Sciatic nerve (tissue), 2 donors: Measurements from ENCODE around the gene GRID1. TPM values are rescaled to one million over a fixed set of nuclear protein-coding genes. Genes with fewer than 3 reads are reported as not detected.

Experiments
- ATAC-seq: fragments of 200-7000 bp; cut with Tn5 transposase; one replicate; pipeline ENCODE4 v1.9.1; 2020; ENCODE audit warnings: mild to moderate bottlenecking, moderate library complexity
- DNase-seq: peaks from one replicate; pipeline ENCODE4 v3.0.0-alpha.2; 2020; ENCODE audit warnings: low spot score
- intact Hi-C: fragments of 100-400 bp; cut with DNase I; formaldehyde crosslinking; loops from one replicate; pipeline ENCODE4 v1.14.2; 2022
- total RNA-seq: library from RNA; stranded (reverse); fragmentation: NEBNext Ultra II Directional; extraction: Animal tissue kit (Norgen Biotek cat#: 25700); gene quantifications from one replicate; pipeline ENCODE4 v1.2.1, GENCODE V29; 2021
- donor health status: DM: no; HTN: no; CAD: no.
- donor health status: DM: no; HTN: no; CAD: no.

The GRID1 gene
- total RNA-seq, result 15.4 TPM

DNA sequence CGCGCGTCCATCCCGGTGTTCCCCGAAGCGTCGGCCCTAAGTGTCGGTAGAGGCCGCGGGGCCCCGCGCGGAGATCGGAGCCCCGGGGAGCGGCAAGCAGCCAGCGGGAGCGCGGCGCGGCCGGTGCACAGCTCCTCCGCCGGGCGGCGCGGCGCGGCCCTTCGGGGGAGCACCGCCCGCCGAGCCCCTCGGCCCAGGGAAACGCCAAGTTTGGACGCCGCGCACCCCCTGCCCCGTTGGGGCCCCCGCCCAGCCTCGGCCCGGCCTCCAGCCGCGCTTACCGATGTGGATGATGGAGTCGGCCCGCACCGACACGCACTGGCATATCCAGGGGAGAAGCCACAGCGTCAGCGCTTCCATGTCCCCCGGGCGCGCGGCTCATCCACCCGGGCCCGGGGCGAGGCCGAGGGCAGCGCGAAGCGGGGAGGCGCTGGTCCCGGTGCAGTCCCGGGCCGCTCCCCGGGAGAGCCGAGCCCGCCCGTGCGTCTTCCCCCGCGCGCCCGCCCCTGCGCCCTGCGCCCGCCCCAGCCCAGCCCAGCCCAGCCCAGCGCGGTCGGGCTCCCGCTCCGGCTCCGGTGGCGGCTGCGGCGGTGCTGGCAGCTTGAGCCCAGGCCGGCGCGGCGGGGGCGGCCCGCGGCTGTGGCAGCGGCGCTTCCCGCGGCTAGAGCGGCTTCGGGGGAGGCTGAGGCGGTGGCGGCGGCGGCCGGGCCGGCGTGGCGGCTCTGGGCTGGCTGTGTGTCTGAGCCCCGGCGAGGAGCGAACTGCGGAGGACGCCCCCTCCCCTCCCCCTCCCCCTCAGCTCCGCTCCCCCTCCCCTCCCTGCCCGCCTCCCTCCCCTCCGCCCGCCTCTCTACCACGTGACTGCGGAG lies at the start of gene GRID1:
TSS of gene GRID1 (minus strand) at position 763 of the 869 bp plus-strand sequence.
- DNase-seq, result peak; percentile 70
- ATAC-seq, result peak; percentile 40
- intact Hi-C loops, result no loop called here

DNA sequence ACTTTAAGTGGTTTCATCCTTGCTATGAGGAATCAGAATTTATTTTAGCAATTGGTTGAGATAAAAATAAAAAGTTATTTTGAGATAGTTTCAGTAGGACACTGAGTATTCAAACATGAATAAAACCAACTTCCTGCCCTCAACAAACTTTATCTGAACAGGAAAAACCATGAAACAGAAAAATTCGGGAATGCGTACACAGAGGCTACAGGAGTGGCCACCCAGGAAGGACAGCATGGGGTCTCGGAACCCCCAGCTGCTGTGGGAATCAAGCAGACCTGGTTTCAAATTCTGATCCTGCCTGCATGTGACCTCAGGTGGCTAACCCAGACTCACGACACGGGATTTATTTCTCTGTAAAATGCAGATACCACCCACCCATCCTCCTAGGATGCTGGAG lies 49.0 kb upstream of the GRID1 start:
- DNase-seq, result no peak
- no peak for ATAC-seq
- intact Hi-C loops, result no loop called here

DNA sequence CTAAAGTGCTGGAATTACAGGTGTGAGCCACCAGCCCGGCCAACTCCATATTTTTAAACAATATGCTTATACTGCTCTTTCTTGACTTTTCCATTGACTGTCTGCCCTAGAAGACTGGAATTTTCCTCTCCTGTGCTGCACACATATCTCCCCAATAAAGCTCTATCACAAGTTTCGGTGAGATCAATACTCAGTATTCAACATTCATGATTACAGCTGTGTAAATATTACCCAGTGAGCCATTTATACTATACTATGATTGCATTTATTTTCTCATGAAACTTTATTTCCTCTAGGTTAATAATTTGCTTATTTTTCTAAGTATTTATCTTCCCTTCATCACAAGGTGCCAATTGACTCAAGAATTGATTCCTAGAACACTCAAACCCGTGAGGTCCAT lies 48.5 kb upstream of the GRID1 start:
- DNase-seq, result no peak

DNA sequence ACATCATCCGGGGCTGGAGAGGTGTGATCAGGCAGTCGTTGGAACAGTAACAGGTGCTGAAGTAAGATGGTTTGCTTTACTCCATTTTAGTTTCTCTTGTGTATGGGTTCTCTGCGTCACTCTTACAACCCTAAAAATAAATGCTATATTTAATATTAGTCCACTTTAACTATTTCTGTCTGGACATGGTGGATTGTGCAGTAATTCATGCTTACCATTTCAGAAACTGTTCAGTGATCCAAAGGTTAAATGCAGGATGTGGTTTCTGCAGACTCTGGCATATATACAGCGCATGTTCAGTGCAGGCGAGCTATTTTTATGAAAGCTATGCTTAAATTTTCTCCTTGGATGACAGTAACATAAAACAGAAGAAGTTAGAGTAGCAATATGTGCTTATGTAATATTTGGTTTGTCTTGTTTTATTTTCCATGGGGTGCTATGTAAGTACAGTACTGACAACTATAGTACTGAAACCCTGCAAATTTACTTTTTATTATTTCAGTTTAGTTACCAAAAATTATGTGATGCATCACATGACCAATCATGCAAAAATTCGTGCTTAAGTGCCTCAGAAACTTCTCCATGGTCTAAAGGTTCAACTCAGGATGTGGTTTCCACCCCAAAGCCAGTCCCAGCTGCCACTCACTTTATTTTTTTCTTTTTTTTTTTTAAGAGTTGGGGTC lies 46.6 kb upstream of the GRID1 start:
- intact Hi-C loops, result no loop called here
- DNase-seq (no peak), ATAC-seq (peak; percentile 41)

More for the DNA sequence above, 48.5 kb upstream of the GRID1 start:
- no peak for ATAC-seq
- intact Hi-C loops, result no loop called here

DNA sequence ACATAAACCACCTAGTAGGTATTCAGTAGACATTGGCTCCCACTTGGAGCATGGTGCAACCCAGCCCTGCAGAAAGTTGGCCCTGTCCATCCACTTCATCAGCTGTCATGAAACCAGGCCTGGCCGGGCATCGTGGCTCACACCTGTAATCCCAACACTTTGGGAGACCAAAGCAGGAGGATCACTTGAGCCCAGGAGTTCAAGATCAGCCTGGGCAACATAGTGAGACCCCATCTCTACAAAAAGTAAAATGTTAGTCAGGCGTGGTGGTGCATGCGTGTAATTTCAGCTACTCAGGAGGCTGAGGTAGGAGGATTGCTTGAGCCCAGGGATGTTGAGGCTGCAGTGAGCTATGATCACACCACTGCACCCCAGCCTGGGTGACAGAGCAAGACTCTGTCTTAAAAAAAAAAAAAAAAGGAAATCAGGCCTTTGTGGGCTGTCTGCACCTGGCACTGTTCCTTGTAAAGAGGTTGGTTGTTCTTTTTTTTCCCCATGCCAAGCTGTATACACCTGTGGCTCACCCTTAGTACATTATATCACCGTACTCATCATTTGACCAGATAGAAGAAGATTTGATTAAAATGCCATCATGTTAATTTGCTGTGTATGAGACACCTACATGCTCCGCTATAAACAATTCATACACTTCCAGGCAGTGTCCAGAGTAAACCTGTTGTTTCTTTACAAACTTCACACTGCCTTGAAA lies 45.4 kb upstream of the GRID1 start:
- no peak for ATAC-seq
- intact Hi-C loops, result no loop called here
- DNase-seq, result no peak

DNA sequence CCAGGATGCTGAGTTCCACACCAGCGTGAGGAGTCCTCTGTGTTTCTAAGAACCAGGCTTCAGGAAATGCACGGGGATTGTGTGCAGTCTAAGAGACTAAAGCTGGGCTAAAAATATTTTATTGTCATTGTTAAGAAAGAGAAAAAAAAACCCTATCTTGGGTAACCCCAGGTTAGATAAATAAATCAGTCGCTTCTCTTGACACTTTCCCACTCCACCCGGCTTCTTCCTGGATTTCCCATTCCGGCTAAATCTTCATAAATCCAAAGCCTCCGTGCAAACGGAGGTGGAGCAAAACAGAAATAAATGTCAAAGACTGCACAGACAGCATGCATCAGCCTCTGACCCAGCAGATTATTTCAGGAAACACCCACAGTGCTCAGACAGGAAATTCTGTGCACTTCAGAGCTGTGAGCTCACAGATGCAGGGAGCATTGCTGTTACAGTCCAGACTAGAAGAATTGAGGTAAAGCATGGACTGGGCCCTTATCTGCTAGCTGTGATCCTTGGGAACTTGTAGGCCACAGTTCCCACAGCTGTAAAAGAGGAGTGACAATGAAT lies 44.8 kb upstream of the GRID1 start:
- DNase-seq (no peak), ATAC-seq (peak; percentile 64)
- intact Hi-C loops, result no loop called here

DNA sequence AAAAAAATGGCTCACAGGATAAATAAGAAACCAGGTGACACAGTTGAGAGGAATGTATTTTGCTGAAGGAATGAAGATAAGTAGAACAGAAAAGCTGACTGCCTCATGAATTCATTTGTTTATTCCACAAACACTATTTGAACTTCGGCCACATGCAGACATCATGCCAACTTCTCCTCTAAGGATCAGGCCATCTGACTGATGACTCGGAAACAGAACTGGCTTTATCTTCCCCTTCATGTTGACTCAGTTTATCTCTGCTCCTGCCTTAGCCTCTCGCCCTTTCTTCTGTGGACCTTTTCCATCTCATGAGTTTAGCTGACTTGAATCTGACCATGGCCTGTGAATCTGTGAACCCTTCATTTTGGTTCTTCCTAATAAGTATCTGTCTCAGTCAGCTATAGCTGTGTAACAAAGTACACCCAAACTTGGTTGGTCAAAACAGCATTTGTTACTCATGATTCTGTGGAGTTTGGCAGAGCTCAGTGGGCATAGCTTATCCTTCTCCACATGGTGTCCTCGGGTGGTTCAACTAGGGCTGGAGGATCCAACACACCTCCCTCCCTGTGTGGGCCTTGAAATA lies 44.0 kb upstream of the GRID1 start:
- intact Hi-C loops, result no loop called here
- no peak for ATAC-seq
- no peak for DNase-seq

DNA sequence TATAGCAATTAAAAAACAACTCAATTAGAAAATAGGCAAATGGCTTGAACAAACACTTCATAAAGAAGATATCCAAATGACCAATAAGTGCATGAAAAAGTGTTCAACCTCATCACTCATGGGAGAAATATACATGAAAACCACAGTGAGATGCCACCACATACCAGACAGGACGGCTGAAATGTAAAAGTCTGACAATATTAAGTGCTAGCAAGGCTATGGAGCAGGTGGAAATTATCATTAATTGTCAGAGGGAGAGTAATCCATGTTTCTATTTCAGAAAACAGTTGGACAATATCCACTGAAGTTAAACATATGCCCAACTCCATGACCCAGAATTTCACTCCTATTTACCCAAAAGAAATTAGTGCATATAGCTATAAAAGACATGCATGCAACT lies 42.6 kb upstream of the GRID1 start:
- ATAC-seq, result no peak
- intact Hi-C loops, result no loop called here
- no peak for DNase-seq

DNA sequence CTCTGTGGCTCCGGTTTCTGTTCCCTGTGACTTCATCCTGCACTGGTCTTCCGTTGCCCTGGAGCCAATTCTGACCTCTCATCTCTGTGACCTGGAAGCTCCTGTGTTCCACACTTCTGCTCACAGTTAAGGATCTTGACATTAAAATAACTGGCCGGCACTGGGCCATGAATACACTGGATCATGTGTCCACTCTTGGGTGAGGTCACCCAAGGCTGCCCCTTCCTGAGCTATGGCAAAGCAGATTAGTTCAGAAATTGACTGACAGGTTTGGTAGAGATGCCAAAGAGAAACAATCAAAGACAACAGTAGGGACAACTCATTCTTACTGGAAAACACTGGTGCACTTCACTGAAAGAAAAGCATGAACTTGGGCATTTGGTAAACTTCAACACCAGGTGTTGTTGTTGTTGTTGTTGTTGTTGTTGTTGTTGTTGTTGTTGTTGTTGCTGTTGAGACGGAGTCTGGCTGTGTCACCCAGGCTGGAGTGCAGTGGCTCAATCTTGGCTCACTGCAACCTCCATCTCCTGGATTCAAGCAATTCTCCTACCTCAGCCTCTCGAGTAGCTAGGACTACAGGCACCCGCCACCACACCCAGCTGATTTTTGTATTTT lies 36.7 kb upstream of the GRID1 start:
- intact Hi-C loops, result loop anchor here (5.0 kb wide), 1 partner anchor 194 kb away; no protein-coding TSS in a partner anchor
- ATAC-seq, result no peak
- no peak for DNase-seq

DNA sequence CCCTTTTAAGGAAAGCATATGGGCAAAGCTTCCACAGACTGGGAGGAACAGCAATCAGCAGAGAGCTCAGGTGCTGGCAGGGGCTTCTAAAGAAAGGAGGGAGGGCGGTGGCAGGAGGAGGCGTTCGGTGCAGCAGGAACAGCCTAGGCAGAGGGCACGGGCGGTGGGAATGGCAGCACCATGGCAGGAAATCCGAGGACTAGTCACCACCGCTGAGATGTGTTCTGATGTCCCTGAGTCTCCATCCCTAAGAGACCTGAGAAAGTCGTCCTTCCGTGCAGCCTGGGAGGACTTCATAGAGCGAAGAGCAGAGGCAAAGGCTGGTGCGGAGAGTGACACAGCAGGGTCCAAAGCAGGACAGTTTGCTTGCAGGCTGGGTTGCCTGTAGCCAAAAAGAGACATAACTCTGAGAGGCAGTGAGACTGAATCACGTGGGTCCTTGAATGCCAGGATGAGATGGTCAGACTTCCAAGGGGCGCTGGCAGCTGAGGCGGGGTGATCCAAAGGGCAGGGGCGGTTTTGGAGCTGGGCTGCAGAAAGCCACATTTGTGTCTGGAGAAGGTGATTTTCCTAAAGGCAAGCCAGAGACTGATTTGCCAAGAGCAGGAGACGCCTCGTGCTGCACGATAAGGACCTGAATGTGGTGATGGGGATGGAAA lies 35.8 kb upstream of the GRID1 start:
- intact Hi-C loops, result loop anchor here (5.0 kb wide), 1 partner anchor 195 kb away; no protein-coding TSS in a partner anchor
- no peak for ATAC-seq
- DNase-seq, result no peak

DNA sequence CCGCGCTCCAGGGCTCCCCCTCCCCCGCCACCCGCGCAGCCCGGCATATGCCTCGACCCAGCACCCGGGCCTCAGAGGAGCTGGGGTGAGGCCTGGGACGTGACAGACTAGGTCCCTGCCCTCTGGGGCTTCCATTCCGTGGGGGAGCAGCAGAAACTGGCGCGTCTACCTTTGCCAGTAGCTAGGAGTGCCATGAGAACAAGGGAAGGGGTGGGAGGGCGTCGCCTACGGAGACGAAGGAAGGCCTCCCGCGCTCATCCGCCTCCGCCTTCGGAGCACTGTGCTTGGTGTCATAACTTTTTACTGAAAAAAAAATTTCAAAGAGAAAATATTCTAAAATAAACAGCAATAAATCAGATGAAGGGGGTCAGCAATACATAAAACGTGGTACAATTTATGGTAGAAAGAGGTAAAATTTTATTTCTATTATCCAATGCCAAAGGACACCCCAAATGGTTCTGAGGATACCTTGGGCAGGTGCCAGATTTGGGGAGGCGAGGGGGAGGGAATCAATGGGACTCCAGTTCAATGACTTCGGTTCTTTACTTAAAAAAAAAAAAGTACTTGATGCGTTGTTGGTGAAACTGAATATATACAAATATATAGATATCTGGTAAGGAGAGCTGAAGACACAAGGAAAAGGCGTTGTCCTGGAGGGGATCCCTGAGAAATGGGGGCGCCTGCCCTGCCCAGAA lies 35.1 kb upstream of the GRID1 start:
- intact Hi-C loops, result loop anchor here (5.0 kb wide), 1 partner anchor 196 kb away; no protein-coding TSS in a partner anchor
- ATAC-seq (peak; percentile 14), DNase-seq (no peak)

DNA sequence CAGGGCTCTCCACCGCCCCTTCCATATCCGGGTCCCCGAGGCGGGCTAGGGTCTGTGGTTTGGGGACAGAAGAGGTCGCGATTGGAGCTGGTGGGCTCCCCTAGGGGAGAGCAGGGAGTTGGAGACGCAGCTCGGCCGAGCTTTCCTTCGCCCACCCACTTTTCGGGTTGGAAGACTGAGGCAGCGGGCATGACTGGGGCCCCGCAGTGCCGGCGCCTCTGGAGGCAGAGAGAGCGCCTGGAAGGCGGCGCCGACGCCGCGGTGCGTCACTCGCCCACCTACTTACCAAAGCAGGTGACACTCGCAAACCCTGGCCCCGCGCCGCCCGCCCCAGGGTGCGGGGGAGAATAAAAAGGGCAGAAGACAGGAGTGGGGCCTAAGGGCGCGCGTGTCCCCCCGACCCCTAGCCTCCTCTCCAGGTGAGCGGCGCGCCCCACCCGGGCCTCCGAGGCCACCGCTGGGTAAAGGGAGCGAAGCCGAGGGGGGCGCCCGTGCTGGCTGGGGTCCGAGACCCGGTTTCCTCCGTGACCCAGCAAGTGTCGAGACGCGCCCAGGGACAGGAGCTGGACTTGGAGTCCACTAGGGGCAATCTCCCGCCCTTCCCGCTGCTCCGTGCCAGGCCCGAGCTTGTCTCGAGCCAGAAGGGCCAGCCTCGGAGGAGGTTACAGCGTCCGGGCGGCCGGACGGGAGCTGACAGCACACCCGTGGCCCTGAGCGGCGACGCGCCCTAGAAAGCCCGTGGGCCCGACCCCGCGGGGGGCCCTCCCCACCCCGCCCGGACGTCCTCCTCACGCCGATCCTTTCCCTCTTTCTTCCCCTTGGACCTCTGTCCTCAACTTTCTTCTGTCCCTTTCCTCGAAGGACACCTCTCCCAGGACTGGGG lies 34.4 kb upstream of the GRID1 start:
- intact Hi-C loops, result loop anchor here (5.0 kb wide), 1 partner anchor 196 kb away; no protein-coding TSS in a partner anchor
- ATAC-seq (peak; percentile 46), DNase-seq (peak; percentile 69)

DNA sequence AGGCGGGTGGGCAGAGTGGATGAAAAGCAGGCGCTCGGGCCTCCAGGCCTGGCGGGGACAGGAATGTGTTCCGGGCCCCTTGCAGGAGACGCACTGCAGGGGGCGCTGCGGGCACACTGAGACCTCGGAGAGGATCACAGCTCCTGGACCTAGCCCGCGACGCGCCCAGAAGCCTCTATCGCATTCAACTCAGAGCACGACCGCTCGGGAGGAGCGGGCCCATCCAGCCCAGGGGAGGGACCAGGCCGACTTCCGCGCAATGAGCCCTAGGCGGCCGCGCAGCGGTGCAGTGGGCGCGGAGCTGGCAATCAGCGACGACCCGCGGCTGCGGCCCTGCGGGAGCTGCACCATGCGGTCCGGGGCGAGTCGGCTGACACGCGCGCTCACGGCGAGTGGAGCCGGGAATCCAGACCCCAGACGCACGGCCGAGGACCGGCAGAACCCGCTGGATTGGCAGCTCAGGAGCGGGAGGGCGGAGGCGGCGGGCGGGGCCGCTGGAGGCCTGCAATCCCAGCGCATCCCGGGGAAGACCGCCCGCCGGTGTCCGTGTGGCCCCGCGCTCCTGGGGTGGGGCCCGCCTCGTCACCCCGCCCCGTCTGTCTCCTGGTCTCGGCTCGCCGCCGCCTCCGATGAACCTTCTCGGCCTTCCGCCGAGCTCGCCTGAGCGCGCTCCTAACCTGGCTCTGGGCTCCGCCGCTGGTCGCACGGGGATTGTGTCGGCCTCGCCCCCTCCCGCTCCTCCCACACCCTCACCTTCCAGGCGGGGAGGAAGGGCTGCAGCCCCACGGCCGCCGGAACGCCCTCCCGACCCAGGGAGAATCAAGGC lies 33.5 kb upstream of the GRID1 start:
- intact Hi-C loops, result loop anchor here (5.0 kb wide), 1 partner anchor 197 kb away; no protein-coding TSS in a partner anchor
- peak; percentile 93 for ATAC-seq
- peak; percentile 97 for DNase-seq

DNA sequence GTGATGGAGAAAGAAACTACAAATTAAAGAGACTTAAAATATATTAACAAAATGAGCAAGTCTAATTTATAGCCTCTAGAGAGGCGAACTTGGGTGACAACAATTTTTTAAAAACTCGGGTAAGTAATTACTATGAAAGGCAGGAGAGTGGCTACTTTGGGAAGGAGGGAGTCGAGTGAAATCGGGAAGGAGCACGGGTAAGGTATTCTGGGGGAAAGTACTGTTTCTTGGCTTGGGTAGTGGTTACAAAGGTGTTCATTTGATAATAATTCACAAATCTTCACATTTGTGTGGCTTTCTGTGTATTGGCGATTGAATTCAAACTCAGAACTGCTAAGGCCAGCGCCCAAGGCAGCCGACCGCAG lies 32.9 kb upstream of the GRID1 start:
- DNase-seq (no peak), ATAC-seq (no peak)
- intact Hi-C loops, result no loop called here

DNA sequence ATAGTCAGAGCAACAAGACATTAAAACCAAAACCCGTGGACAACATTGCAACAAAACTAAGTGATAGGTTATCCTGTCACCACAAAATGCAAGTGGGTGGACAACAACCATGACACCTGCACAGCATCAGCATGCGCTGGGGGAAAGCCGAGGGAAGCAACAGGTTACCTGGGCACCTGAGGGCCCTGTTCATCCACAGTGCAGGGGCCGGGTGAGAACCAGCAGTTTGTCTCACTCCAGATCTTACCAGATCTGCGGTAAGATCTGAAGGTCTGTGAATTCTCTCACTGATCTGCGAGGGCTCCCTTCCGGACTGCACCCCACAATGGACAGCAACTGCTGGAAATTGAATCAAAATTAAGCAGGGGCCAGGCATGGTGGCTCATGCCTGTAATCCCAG lies 30.5 kb upstream of the GRID1 start:
- no peak for ATAC-seq
- intact Hi-C loops, result no loop called here

More for the DNA sequence above, 30.5 kb upstream of the GRID1 start:
- DNase-seq, result no peak
